NCI-H2081 (cell line): ENCODE measurements around the gene ELL2.
"Not testable (repeated sequence)": the region's sequence is repeated elsewhere in the genome, so short reads cannot be mapped to it uniquely, and the experiment has no call there.

Experiments used
- DNase-seq, 2 experiments: peaks; one replicate each; lab custom pipeline; 2025; lab: John Stamatoyannopoulos, UW

ELL2 gene

GRCh38 chr5:95907740-95908706 lies 53.6 kb downstream of the ELL2 start:
- DNase-seq: no peak

GRCh38 chr5:95907067-95907705 lies 54.5 kb downstream of the ELL2 start:
- DNase-seq: no peak

DNA sequence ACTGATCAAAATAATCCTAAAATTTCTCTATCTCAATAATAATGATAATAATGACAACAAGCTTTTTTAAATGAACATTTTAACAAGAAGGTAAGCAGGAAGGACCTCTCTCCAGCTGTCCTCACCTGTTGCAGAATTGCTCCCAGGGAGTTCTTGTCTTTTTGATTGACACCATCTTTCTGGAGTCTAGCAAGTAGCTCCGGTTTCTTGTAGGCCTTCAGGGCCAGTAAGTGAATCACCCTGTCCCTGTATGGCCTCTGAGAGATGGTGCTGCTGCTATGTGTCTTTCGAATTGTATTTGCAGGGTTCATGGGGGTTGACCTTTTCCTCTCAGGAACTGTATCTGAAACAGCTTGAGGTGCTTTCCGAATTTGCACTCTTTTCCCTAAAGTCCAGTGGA lies 55.3 kb downstream of the ELL2 start:
- DNase-seq: not testable (repeated sequence)

DNA sequence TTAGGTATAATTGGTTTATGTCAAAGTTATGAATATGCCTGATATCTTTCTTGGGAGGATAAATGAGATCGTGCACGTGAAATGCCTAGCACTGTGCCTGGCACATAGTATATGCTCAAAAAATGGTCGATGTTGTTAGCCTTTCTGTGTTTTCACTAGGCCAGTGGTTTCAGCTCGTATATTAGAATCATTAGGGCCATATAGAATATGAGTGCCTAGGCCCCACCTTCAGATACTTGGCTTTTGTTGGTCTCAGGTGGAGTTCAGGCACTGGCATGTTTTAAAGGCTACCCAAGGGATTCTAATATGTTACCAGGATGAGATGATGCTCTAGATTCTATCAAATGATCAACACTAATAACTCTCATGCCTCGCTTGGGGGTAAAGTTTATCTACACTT lies 56.8 kb downstream of the ELL2 start:
- no peak for DNase-seq

GRCh38 chr5:95903838-95904237 lies 57.8 kb downstream of the ELL2 start:
- no peak for DNase-seq

DNA sequence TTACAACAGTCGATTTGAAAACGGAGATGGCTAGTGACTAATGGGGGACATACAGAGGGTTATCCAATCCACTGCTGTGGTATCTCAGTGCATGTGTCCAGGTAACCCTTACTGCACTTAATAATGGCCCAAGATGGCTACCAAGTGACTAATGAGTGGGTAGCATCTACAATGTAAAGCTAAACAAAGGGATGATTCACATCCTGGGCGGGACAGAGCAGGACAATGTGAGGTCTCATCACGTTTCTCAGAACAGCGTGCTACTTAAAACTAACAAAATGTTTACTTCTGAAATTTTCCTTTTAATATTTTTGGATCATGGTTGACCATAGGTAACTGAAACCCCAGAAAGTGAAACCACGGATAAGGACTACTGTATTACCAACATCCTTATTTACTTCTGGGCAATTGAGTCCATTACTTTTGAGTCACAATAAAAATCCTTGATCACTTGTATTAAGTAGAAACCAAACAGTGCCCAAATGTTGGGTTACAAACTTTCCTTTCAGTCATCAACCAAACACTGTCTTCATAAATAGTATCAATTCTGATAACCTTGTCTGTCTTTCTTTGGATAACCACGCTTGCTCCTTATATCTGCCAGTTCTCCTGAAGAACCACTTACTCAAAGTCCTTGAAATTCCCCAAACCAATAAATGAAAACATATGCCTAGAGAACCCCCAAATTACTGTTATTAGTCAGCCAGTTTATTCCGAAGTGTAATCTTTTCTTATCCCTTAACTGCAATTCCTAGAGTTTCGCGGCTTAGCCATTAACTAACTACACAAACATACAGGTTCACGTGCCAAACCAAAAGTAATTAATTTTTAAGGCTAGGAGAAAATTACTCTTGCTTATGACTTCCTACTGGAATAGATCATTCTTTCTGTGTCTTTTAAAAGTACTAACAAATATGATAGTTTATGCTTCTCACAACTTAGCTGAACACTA lies 59.7 kb downstream of the ELL2 start:
- DNase-seq: no peak

DNA sequence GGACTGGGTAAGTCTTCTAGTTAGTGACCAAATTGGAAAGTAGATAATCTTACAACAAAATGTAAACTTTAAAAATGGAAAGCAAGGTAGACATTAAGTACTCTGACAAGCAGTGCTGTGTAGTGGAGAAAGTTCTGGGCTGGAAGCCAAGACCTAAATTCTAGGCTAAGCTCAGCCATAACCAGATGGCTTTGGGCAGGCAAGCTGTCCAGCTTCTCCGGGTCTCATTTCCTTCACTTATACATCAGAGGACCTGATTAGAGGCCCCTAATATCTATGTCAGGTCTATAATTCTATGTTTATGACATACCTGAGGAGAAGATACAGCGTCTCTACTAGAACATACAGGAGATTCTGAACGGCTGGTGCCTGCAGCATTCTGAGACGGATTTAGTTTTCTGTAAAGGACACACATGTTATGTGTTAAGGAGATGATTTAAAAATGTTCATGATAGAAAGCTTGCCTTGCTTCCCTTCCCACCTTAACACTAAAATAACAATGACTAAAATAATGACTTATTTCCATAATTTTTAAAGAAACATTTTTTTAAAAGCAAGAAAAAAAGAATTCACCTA lies 61.2 kb downstream of the ELL2 start:
- DNase-seq: peak; percentile 8 to 33

GRCh38 chr5:95899829-95900228 lies 61.8 kb downstream of the ELL2 start:
- no peak for DNase-seq

DNA sequence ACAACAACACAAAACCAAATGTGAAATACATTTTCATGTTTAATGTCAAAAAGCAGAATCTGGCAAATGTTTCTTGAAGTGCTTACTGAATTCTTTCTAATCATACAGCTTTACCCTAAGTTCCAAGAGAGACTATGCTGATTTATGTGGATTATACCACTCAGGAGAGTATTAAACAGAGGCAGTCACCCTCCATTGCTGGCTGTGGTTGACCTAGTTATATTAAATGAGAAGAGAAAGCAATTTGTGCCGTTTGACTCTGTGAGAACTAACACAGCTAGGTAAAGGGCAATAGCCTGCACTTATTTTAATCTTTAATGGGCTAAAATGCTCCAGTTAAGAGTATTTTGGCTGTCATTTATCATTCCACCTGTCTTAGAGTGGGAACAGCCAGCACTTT lies 62.6 kb downstream of the ELL2 start:
- no peak for DNase-seq

- DNase-seq: no peak
Observed at GRCh38 chr5:95895771-95896170, 65.9 kb downstream of the ELL2 start.

- no peak for DNase-seq
Observed at GRCh38 chr5:95895251-95895650, 66.4 kb downstream of the ELL2 start.

GRCh38 chr5:95892784-95893354 lies 68.8 kb downstream of the ELL2 start:
- peak in 1 of 2 experiments; percentile 4 for DNase-seq

DNA sequence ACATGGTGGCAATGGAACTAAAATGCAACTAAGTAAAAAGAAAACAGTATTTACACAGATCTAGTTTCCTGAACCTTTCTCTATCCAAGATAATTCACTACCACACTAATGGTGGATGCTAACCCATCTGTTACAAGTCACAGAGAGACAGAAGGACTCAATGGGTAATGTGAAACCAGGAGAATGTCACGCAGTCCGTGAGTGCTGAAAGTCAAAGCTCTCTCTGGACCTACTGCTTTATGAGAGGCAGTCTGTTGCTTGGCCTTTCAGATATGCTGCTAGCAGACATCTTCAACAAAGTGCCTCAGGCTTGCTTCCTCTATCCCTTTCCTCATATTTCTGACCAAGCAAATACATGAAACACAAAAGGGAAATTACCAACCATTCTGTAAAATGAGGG lies 70.2 kb downstream of the ELL2 start:
- no peak for DNase-seq

DNA sequence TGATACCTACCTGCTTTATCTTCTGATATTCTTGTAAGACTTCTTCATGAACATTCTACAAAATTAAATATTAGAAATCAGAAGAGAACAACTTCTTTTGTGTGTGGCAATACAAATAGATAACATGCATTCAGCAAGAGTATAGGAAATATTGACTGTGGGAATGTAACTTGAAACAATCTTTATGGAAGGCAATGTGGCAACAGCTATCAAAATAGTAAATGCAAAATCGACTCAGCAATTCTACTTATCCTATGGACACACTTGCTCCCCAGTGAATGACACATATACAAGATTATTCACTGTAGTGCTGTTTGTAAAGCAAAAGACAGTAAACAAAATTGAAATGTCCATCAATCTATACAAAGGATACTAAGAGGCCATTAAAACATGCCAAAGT lies 72.6 kb downstream of the ELL2 start:
- DNase-seq: no peak

- DNase-seq: no peak
Observed at GRCh38 chr5:95887977-95888376, 73.7 kb downstream of the ELL2 start.

- no peak for DNase-seq
Observed at GRCh38 chr5:95886340-95887044, 75.2 kb downstream of the ELL2 start.

DNA sequence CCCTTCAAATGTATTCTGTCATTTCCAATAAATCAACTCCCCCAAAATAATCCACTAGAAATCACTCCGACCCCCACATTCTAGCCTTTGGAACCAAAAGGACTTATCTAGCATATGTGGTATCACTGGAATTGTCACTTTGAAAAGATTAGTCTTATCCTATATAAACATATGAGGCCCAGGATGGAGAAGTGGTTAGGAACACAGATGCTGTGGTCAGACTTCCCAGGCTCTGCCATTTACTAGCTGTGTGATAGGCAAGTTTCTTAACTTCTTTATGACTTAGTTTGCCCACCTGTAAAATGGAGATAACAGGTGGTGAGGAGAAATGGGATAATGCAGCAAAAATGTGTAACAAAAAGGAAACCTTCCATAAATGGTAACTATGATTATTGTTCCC lies 77.1 kb downstream of the ELL2 start:
- no peak for DNase-seq

- no peak for DNase-seq
Observed at GRCh38 chr5:95884017-95884325, 77.7 kb downstream of the ELL2 start.

GRCh38 chr5:95883185-95884016 lies 78.2 kb downstream of the ELL2 start:
- DNase-seq: no peak

DNA sequence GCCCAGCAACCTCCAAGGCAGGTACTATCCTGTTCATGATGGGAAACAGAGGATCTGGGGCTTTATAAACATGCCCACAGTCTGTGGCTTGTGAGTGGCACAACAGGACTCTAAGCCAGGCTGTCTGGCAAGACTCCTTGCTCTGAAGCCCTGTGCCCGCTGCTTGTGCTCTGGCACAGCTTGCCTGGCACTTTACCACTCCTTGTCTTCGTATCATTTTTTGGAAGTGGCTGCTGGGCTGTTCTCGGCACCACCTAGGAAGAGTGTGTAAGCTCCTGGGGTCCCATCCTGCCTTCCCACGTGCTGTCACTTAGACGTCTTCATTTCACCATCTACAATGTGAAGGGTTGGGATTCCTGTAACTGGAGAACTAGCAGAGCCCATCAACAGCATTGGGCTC lies 79.8 kb downstream of the ELL2 start:
- no peak for DNase-seq
